Lower leg skin (tissue), 3 donors: ENCODE data around the gene SH3GLB1.

Experiments used
- POLR2A ChIP-seq, 2 donors: fragments of 450-650 bp; IDR thresholded peaks; one replicate each; pipeline ENCODE4 v1.6.1; 2016 to 2017; ENCODE audit warnings: antibody characterized with exemption in 2 of 2, mild to moderate bottlenecking in 1 of 2, moderate library complexity in 1 of 2
- TF ChIP-seq, protein P1 (sequence below), 3 donors: fragments of 450-650 bp; IDR thresholded peaks; one replicate each; pipeline ENCODE4 v1.5.1; 2016; ENCODE audit warnings: antibody characterized with exemption in 3 of 3, mild to moderate bottlenecking in 3 of 3, moderate library complexity in 2 of 3

DNA sequence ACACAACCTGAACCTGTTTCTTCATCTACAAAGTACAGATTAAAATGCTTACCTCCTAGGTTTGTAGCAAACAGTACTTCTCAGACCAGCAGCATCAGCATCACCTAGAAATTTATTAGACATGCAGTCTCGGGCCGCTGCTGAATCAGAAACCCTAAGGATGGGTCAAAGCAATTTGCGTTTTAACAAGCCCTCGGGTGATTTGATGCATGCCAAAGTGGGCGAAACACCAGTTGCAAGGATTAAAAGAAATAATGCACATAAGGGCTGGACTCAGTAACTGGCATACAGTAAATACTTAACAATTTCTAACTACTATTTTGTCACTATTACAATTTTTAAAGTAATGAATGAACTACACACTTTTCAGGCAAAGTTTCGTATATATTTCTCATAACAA, 47.5 kb downstream of the SH3GLB1 start:
- TF ChIP-seq, protein P1, sequence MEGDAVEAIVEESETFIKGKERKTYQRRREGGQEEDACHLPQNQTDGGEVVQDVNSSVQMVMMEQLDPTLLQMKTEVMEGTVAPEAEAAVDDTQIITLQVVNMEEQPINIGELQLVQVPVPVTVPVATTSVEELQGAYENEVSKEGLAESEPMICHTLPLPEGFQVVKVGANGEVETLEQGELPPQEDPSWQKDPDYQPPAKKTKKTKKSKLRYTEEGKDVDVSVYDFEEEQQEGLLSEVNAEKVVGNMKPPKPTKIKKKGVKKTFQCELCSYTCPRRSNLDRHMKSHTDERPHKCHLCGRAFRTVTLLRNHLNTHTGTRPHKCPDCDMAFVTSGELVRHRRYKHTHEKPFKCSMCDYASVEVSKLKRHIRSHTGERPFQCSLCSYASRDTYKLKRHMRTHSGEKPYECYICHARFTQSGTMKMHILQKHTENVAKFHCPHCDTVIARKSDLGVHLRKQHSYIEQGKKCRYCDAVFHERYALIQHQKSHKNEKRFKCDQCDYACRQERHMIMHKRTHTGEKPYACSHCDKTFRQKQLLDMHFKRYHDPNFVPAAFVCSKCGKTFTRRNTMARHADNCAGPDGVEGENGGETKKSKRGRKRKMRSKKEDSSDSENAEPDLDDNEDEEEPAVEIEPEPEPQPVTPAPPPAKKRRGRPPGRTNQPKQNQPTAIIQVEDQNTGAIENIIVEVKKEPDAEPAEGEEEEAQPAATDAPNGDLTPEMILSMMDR (IDR thresholded peaks at IDR 0.05) = no peak
- TF ChIP-seq POLR2A (IDR thresholded peaks at IDR 0.05) = no peak
